Gastroesophageal sphincter (tissue), 4 donors: Measurements from ENCODE around the gene ING1. TPM values are rescaled to one million over a fixed set of nuclear protein-coding genes. Genes with fewer than 3 reads are reported as not detected.
"Not testable (repeated sequence)": the region's sequence is repeated elsewhere in the genome, so short reads cannot be mapped to it uniquely, and the experiment has no call there.

Experiments
- ATAC-seq: fragments of 150-250 bp; one replicate; pipeline ENCODE4 v1.9.1; 2016; ENCODE audit warnings: mild to moderate bottlenecking, moderate library complexity
- H3K27ac ChIP-seq, 4 donors: fragments of 200-600 bp; sonication (generic) in 3 of 4; 1 replicate in 3 of 4; 2 replicates in 1 of 4; pipeline ENCODE4 v1.5.1; 2016 to 2019
- H3K27me3 ChIP-seq: fragments of 200-600 bp; sonication (generic); one replicate; pipeline ENCODE4 v1.5.1; 2019
- H3K36me3 ChIP-seq, 2 donors: fragments of 200-600 bp; sonication (generic); one replicate each; pipeline ENCODE4 v1.5.1; 2019; ENCODE audit warnings: control low read depth in 1 of 2
- H3K4me1 ChIP-seq, 3 donors: fragments of 200-600 bp; sonication (generic); 1 replicate in 2 of 3; 2 replicates in 1 of 3; pipeline ENCODE4 v1.5.1; 2016 to 2019; ENCODE audit warnings: control low read depth in 2 of 3
- H3K4me3 ChIP-seq, 2 donors: fragments of 200-600 bp; sonication (generic); one replicate each; pipeline ENCODE4 v1.5.1; 2019; ENCODE audit warnings: mild to moderate bottlenecking in 1 of 2, moderate library complexity in 1 of 2
- H3K9me3 ChIP-seq, 3 donors: fragments of 200-600 bp; sonication (generic); one replicate each; pipeline ENCODE4 v1.5.1; 2017 to 2019; ENCODE audit warnings: control low read depth in 2 of 3
- CTCF ChIP-seq, 4 experiments: fragments of 200-600 bp in 2 of 4; fragments of 450-650 bp in 2 of 4; sonication (generic) in 1 of 4; IDR thresholded peaks; one replicate each; pipeline ENCODE4 v1.5.1; 2017 to 2019; ENCODE audit warnings: antibody characterized with exemption in 4 of 4, mild to moderate bottlenecking in 2 of 4, moderate library complexity in 2 of 4
- EP300 ChIP-seq: sonication (generic); formaldehyde crosslinking; IDR thresholded peaks from one replicate; pipeline ENCODE4 v1.6.1; 2017; ENCODE audit warnings: antibody characterized with exemption, mild to moderate bottlenecking
- POLR2A ChIP-seq, 2 donors: fragments of 450-650 bp; IDR thresholded peaks; one replicate each; pipeline ENCODE4 v1.6.1; 2017; ENCODE audit warnings: antibody characterized with exemption in 2 of 2, mild to moderate bottlenecking in 2 of 2, moderate library complexity in 1 of 2
- POLR2AphosphoS5 ChIP-seq: sonication (generic); formaldehyde crosslinking; IDR thresholded peaks from one replicate; pipeline ENCODE4 v1.6.1; 2017; ENCODE audit warnings: antibody characterized with exemption
- WGBS, 2 donors: methylation state at CpG; one replicate each; pipeline ENCODE4 v1.1.5; 2018; ENCODE audit warnings: low coverage in 1 of 2; 5-methylcytosine and 5-hydroxymethylcytosine counted together
- total RNA-seq, 4 donors: library from RNA; depleted of rRNA; stranded (reverse); fragments of >200 nt; gene quantifications; one replicate each; pipeline ENCODE4 v1.1.0, GENCODE V29; 2016

The ING1 gene
- total RNA-seq, 4 donors from 2014 or later, result 16.2 to 29.0 (median 22.7) TPM

GRCh38 chr13:110700641-110701040, 12.9 kb upstream of the ING1 start:
- Histone ChIP-seq H3K36me3 (peaks cover 0 to 78% of the 10 kb centered on the region in 2 donors), H3K27ac (no peak overlapping the region), H3K4me3 (no peak overlapping the region), H3K27me3 (no peaks in the 10 kb centered on the region), H3K4me1 (peaks cover 2 to 44% (median 6%) of the 10 kb centered on the region in 3 donors), H3K9me3 (no peaks in the 10 kb centered on the region)
- TF ChIP-seq POLR2A (IDR thresholded peaks at IDR 0.05) (no peak), CTCF (IDR thresholded peaks at IDR 0.05) (no peak), POLR2AphosphoS5 (no peak), EP300 (no peak)
- no peak for ATAC-seq
- 79 to 94% methylated on average over 8 of the region's 8 CpGs for WGBS, 2 donors

DNA sequence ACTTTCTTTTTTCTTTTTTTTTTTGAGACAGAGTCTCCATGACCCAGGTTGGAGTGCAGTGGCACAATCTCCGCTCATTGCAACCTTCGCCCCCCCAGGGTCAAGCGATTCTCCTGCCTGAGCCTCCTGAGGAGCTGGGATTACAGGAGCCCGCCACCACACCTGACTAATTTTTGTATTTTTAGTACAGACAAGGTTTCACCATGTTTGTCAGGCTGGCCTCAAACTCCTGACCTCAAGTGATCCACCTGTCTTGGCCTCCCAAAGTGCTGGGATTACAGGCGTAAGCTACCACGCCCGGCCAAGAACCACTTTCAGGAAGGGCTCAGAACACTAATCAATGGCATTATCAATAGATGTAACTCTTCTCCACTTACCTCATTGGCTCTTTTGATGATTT, 12.4 kb upstream of the ING1 start:
- peaks cover 0 to 74% of the 10 kb centered on the region in 2 donors for H3K36me3 ChIP-seq
- H3K9me3 ChIP-seq, ATAC-seq, H3K27ac ChIP-seq, H3K27me3 ChIP-seq, H3K4me3 ChIP-seq: not testable (repeated sequence)
- H3K4me1 ChIP-seq, result peaks cover 2 to 44% (median 6%) of the 10 kb centered on the region in 3 donors
- 92 to 98% methylated on average over 5 to 6 of the region's 7 CpGs for WGBS, 2 donors

DNA sequence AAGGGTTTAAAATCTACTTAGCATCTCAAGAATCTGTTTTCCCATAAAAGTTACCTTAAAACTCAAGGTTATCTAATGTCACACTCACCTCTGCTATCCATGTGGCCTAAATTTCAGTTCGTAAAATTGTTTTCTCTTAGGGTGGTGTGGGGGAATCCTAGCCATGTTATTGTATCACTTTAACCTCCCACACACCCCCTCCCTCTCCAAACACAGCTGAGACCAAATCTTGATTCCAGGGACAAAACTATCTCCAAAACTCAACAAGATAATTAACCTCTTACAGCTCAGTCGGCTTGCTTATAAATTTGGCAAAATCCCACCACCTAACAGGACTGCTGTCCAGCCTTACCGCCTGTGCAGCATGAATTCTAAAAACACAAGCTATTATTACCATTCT, 11.4 kb upstream of the ING1 start:
- 26 to 28% methylated on average over 2 to 3 of the region's 3 CpGs for WGBS, 2 donors
- peaks cover 0 to 64% of the 10 kb centered on the region in 2 donors for H3K36me3 ChIP-seq
- H3K9me3 ChIP-seq, result no peaks in the 10 kb centered on the region
- no peak overlapping the region for H3K4me3 ChIP-seq
- no peak for TF ChIP-seq EP300
- no peak for TF ChIP-seq POLR2AphosphoS5
- TF ChIP-seq CTCF (IDR thresholded peaks at IDR 0.05), result no peak
- TF ChIP-seq POLR2A (IDR thresholded peaks at IDR 0.05), result no peak
- H3K27ac ChIP-seq, result no peak overlapping the region
- peaks cover 2 to 53% (median 12%) of the 10 kb centered on the region in 3 donors for H3K4me1 ChIP-seq
- no peak for ATAC-seq
- no peaks in the 10 kb centered on the region for H3K27me3 ChIP-seq

- Histone ChIP-seq H3K9me3 (no peaks in the 10 kb centered on the region), H3K27ac (no peak overlapping the region), H3K4me3 (no peak overlapping the region), H3K36me3 (peaks cover 0 to 56% of the 10 kb centered on the region in 2 donors), H3K4me1 (peaks cover 2 to 57% (median 12%) of the 10 kb centered on the region in 3 donors), H3K27me3 (no peaks in the 10 kb centered on the region)
- TF ChIP-seq POLR2A (IDR thresholded peaks at IDR 0.05) (no peak), CTCF (IDR thresholded peaks at IDR 0.05) (no peak), POLR2AphosphoS5 (no peak), EP300 (no peak)
- ATAC-seq, result no peak
- 69 to 90% methylated on average over 2 to 10 of the region's 15 CpGs for WGBS, 2 donors
Observed at GRCh38 chr13:110702591-110703526, 10.6 kb upstream of the ING1 start.

DNA sequence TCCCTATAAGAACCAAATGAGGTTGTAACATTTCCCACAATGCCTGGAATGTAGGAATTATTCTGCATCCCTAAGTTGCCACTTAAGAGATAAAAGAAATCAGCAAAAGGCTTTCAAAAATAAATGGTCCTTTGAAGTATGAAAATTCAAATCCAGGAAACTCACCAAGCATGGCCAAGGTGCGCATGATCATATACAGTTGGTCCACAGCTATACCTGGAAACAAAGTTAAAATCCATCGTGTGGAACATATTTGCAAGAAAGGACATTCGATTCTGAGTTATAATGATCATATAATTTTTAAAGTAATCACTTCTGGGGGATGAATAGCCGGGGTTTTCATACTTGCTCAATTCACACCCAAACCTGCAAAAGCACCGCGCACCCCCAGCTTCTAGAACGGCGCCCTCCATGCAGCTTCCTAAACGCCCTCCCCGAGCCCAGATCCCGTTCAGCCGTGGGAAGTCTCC, 8.1 kb upstream of the ING1 start:
- H3K4me1 ChIP-seq, result peaks cover 2 to 57% (median 12%) of the 10 kb centered on the region in 3 donors
- no peaks in the 10 kb centered on the region for H3K9me3 ChIP-seq
- peak overlapping the region; percentile 42 to 84 for H3K4me3 ChIP-seq
- H3K27ac ChIP-seq, result peak overlapping the region; percentile 13 to 92 (median 87)
- H3K36me3 ChIP-seq, result peaks cover 0 to 31% of the 10 kb centered on the region in 2 donors
- 7 to 12% methylated on average over 4 of the region's 12 CpGs for WGBS, 2 donors
- no peak for TF ChIP-seq POLR2A (IDR thresholded peaks at IDR 0.05)
- no peak for TF ChIP-seq CTCF (IDR thresholded peaks at IDR 0.05)
- TF ChIP-seq POLR2AphosphoS5, result no peak
- no peak for TF ChIP-seq EP300
- no peaks in the 10 kb centered on the region for H3K27me3 ChIP-seq
- no peak for ATAC-seq
